Epithelial cell of proximal tubule (primary cell): ENCODE results near the gene PIGH. TPM values are rescaled to one million over a fixed set of nuclear protein-coding genes. Genes with fewer than 3 reads are reported as not detected.

Experiments used
- DNase-seq: peaks from one replicate; pipeline ENCODE4 v3.0.0-alpha.2; 2011; ENCODE audit warnings: low read depth
- H3K4me3 ChIP-seq: 2 replicates; pipeline ENCODE4 v1.5.1; 2011; ENCODE audit warnings: low read depth, mild to moderate bottlenecking, low read length
- total RNA-seq: library from RNA; depleted of rRNA; stranded (reverse); fragments of >200 nt; gene quantifications from 2 replicates; pipeline ENCODE4 v1.2.3, GENCODE V29; 2015
- TF ChIP-seq, protein P1 (sequence below): conservative IDR thresholded peaks from 2 replicates; pipeline ENCODE4 v1.5.1; 2012; ENCODE audit warnings: low read depth, mild to moderate bottlenecking, low read length

Gene PIGH
- total RNA-seq, 1 donor from 2014 or later = 13.9 TPM

DNA sequence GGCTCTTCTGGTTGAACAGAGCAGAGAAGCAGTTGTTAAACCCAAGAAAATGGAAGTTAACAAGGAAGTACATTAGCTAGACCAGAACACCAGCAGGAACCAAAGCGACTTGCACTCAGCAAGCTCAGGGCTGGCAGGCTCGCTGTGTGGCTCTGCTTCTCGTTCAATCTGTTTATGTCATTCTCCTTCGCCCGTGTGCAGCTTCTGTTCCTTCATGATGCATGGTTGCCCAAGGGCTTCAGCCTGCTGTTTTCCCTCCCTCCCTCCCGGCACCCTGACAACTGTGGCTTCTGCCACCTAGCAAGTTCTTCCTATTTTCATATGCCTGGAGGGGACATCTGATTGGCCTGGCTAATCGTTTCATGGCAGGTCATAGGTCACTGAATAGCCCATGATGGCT, 25.3 kb downstream of the PIGH start:
- TF ChIP-seq, protein P1, sequence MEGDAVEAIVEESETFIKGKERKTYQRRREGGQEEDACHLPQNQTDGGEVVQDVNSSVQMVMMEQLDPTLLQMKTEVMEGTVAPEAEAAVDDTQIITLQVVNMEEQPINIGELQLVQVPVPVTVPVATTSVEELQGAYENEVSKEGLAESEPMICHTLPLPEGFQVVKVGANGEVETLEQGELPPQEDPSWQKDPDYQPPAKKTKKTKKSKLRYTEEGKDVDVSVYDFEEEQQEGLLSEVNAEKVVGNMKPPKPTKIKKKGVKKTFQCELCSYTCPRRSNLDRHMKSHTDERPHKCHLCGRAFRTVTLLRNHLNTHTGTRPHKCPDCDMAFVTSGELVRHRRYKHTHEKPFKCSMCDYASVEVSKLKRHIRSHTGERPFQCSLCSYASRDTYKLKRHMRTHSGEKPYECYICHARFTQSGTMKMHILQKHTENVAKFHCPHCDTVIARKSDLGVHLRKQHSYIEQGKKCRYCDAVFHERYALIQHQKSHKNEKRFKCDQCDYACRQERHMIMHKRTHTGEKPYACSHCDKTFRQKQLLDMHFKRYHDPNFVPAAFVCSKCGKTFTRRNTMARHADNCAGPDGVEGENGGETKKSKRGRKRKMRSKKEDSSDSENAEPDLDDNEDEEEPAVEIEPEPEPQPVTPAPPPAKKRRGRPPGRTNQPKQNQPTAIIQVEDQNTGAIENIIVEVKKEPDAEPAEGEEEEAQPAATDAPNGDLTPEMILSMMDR = no peak
- no peak for DNase-seq
- no peak overlapping the region for H3K4me3 ChIP-seq

DNA sequence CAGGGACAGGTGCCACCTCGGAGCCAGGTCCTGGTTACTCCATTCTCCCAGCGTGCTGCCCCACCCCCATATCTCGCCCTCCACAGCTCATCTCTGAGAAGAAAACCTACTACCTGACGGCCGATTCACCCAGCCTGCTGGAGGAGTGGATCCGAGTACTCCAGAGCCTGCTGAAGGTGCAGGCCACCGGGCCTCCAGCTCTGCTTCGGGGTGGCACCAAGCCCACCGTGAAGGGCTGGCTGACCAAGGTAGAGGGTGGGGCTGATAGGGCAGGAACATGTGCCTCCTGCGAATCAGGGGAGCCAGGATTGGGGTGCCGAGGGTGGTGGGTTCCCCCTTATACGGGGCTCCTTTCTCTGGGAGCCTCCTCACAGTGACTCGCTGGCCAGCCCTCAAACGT, 25.9 kb downstream of the PIGH start:
- no peak for DNase-seq
- TF ChIP-seq, protein P1 = no peak

DNA sequence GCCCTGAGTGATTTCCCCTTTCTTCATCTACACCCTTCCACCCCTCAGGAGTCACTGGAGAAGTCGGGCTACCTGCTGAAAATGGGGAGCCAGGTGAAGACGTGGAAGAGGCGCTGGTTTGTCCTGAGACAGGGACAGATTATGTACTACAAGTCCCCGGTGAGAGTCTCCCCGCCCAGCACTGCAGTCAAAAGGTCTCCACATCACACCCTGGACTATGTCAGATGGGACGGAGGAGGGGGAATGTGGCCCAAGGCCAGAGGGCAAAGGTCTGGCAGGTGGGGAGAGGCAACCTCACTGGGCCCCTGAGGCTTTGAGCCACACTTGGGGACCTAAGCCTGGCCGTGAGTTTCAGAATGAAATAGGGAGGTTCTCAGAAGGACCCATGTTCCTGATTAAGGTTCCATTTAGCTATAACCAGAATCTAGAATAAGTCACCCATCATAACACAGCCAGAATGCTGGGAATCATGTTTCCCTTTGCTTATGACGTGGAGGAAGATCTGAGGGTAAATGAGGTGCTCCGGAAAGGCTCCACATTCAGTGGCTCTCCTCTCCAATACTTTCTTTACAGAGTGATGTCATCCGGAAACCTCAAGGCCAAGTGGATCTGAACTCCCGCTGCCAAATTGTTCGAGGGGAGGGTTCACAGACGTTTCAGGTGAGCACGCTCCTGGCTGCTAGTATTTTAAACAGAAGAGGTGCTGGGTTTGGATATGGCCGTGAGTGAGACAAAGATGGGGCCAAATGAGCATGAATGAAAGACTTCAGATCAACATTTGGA, 26.6 kb downstream of the PIGH start:
- TF ChIP-seq, protein P1 = no peak
- no peak for DNase-seq

More for the DNA sequence above, 25.9 kb downstream of the PIGH start:
- H3K4me3 ChIP-seq = no peak overlapping the region

GRCh38 chr14:67572608-67573007, 27.5 kb downstream of the PIGH start:
- TF ChIP-seq, protein P1 = no peak
- no peak overlapping the region for H3K4me3 ChIP-seq
- DNase-seq = no peak

More for the DNA sequence above, 26.6 kb downstream of the PIGH start:
- H3K4me3 ChIP-seq = no peak overlapping the region

DNA sequence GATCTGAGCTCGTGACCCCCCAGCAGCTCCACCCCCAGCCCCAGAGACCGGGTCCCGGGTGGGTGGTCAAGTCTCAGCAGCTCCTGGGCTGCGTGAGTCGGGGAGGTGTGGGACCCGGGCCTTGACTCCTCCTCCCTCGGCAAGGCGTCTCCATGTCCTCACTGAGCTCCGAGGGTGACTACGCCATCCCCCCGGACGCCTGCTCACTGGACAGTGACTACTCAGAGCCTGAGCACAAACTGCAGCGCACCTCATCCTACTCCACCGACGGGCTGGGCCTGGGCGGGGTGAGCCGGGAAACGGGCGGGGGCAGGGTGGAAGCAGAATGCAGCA, 28.1 kb downstream of the PIGH start:
- DNase-seq = no peak
- H3K4me3 ChIP-seq = no peak overlapping the region
- TF ChIP-seq, protein P1 = no peak

- no peak for DNase-seq
- H3K4me3 ChIP-seq = no peak overlapping the region
- TF ChIP-seq, protein P1 = peak; percentile 97
Measured at GRCh38 chr14:67571275-67571990, 28.6 kb downstream of the PIGH start.
